Neuronal stem cell (in vitro differentiated cells): ENCODE measurements around the gene MPIG6B. TPM values are rescaled to one million over a fixed set of nuclear protein-coding genes. Genes with fewer than 3 reads are reported as not detected.

ENCODE experiments used
- DNase-seq: peaks from one replicate; pipeline ENCODE4 v3.0.0-alpha.2; 2013; ENCODE audit warnings: low spot score
- H2AFZ ChIP-seq: one replicate; pipeline ENCODE4 v1.6.1; 2013; ENCODE audit warnings: mild to moderate bottlenecking, low read length, inconsistent platforms
- H2AK5ac ChIP-seq: 2 replicates; pipeline ENCODE4 v1.6.1; 2013; ENCODE audit warnings: low read depth, mild to moderate bottlenecking, inconsistent platforms, low read length, moderate library complexity, mixed read lengths
- H2BK120ac ChIP-seq: 2 replicates; pipeline ENCODE4 v1.6.1; 2013; ENCODE audit warnings: low read depth, mild to moderate bottlenecking, inconsistent platforms, low read length, moderate library complexity, mixed read lengths
- H2BK12ac ChIP-seq: one replicate; pipeline ENCODE4 v1.6.1; 2013; ENCODE audit warnings: low read length, inconsistent platforms
- H2BK15ac ChIP-seq: 2 replicates; pipeline ENCODE4 v1.6.1; 2013; ENCODE audit warnings: mild to moderate bottlenecking, low read length, inconsistent platforms, mixed read lengths
- H2BK5ac ChIP-seq: one replicate; pipeline ENCODE4 v1.6.1; 2013; ENCODE audit warnings: inconsistent platforms, mild to moderate bottlenecking, low read length, moderate library complexity
- H3K14ac ChIP-seq: one replicate; pipeline ENCODE4 v1.6.1; 2013; ENCODE audit warnings: low read length, inconsistent platforms
- H3K18ac ChIP-seq: 2 replicates; pipeline ENCODE4 v1.6.1; 2013; ENCODE audit warnings: low read length, inconsistent platforms
- H3K23ac ChIP-seq: 2 replicates; pipeline ENCODE4 v1.6.1; 2013; ENCODE audit warnings: low read depth, mild to moderate bottlenecking, mixed read lengths, low read length, inconsistent platforms; ENCODE audit not compliant: poor library complexity
- H3K27ac ChIP-seq: replicated peaks from 3 replicates; pipeline ENCODE4 v1.5.1; 2013; ENCODE audit warnings: low read length, inconsistent platforms
- H3K27me3 ChIP-seq, 3 experiments: 2 replicates each; pipeline ENCODE4 v1.6.1; 2013; ENCODE audit warnings: low read length in 3 of 3, mild to moderate bottlenecking in 2 of 3, inconsistent platforms in 1 of 3, low read depth in 1 of 3, mixed read lengths in 1 of 3, moderate library complexity in 1 of 3; ENCODE audit not compliant: control insufficient read depth in 3 of 3, insufficient read depth in 3 of 3
- H3K36me3 ChIP-seq, 2 donors: replicated peaks in 1 of 2; 2 replicates each; pipeline ENCODE4 v1.6.1; 2013; ENCODE audit warnings: low read length in 2 of 2; ENCODE audit not compliant: control insufficient read depth in 2 of 2, insufficient read depth in 2 of 2
- H3K4ac ChIP-seq: 2 replicates; pipeline ENCODE4 v1.6.1; 2013; ENCODE audit warnings: inconsistent platforms, mild to moderate bottlenecking, low read length, moderate library complexity
- H3K4me1 ChIP-seq, 2 donors: 1 replicate in 1 of 2; 2 replicates in 1 of 2; pipeline ENCODE4 v1.6.1; 2013; ENCODE audit warnings: low read length in 2 of 2, low read depth in 1 of 2; ENCODE audit not compliant: control insufficient read depth in 2 of 2, insufficient read depth in 1 of 2
- H3K4me2 ChIP-seq: one replicate; pipeline ENCODE4 v1.6.1; 2013; ENCODE audit warnings: mild to moderate bottlenecking, low read length, inconsistent platforms; ENCODE audit not compliant: insufficient read depth, poor library complexity, severe bottlenecking
- H3K4me3 ChIP-seq, 2 donors: 2 replicates each; pipeline ENCODE4 v1.5.1; 2013; ENCODE audit warnings: low read length in 2 of 2, mild to moderate bottlenecking in 2 of 2, inconsistent platforms in 1 of 2, moderate library complexity in 1 of 2
- H3K79me1 ChIP-seq: one replicate; pipeline ENCODE4 v1.6.1; 2013; ENCODE audit warnings: low read depth, mild to moderate bottlenecking, inconsistent platforms, low read length, moderate library complexity
- H3K9ac ChIP-seq: one replicate; pipeline ENCODE4 v1.6.1; 2013; ENCODE audit warnings: mild to moderate bottlenecking, low read depth, low read length, inconsistent platforms; ENCODE audit not compliant: poor library complexity
- H3K9me3 ChIP-seq, 2 donors: replicated peaks in 1 of 2; 2 replicates each; pipeline versions ENCODE3 to v1.6.1; 2013; ENCODE audit warnings: low read length in 2 of 2, mild to moderate bottlenecking in 2 of 2, inconsistent platforms in 1 of 2, low read depth in 1 of 2, mixed read lengths in 1 of 2, moderate library complexity in 1 of 2; ENCODE audit not compliant: control insufficient read depth in 2 of 2, insufficient read depth in 1 of 2
- H4K8ac ChIP-seq: one replicate; pipeline ENCODE4 v1.6.1; 2013; ENCODE audit warnings: low read depth, mild to moderate bottlenecking, inconsistent platforms, low read length, moderate library complexity
- H4K91ac ChIP-seq: one replicate; pipeline ENCODE4 v1.6.1; 2013; ENCODE audit warnings: low read length, low read depth, mild to moderate bottlenecking, inconsistent platforms; ENCODE audit not compliant: poor library complexity
- WGBS, 2 donors: extraction: QIAGEN DNeasy Blood & Tissue Kit; methylation state at CpG; one replicate each; pipeline ENCODE4 v1.1.7; 2013; ENCODE audit warnings: missing lambda C conversion rate in 2 of 2, mixed read lengths in 1 of 2; ENCODE audit not compliant: insufficient read length in 2 of 2, insufficient replicate concordance in 1 of 2; ENCODE audit errors: extremely low coverage in 2 of 2; 5-methylcytosine and 5-hydroxymethylcytosine counted together
- small RNA-seq: library from polyadenylated mRNA; stranded (forward); fragments of <200 nt; extraction: miRNeasy Mini kit (QIAGEN cat#:217004); gene quantifications from one replicate; pipeline ENCODE3, GENCODE V24; 2013; ENCODE audit not compliant: insufficient read depth

MPIG6B gene

GRCh38 chr6:31775184-31775583 lies 52.0 kb downstream of the MPIG6B start:
- H3K14ac ChIP-seq = no peak overlapping the region
- no peak overlapping the region for H2AFZ ChIP-seq
- no peak overlapping the region for H3K23ac ChIP-seq
- no peak overlapping the region for H3K4me3 ChIP-seq
- DNase-seq = no peak
- no peak overlapping the region for H2BK12ac ChIP-seq
- no peak overlapping the region for H2BK5ac ChIP-seq
- H3K18ac ChIP-seq = peak overlapping the region; percentile 60
- H3K36me3 ChIP-seq = peaks cover 16 to 28% of the 10 kb centered on the region in 2 donors
- H3K9me3 ChIP-seq = no peaks in the 10 kb centered on the region
- H3K9ac ChIP-seq = no peak overlapping the region
- no peak overlapping the region for H2AK5ac ChIP-seq
- H3K4me1 ChIP-seq = peaks cover 4 to 8% of the 10 kb centered on the region in 2 donors
- H4K91ac ChIP-seq = no peak overlapping the region
- no peak overlapping the region for H2BK120ac ChIP-seq
- H2BK15ac ChIP-seq = no peak overlapping the region
- H3K27ac ChIP-seq = no peak overlapping the region
- no peak overlapping the region for H4K8ac ChIP-seq
- no CpG with 5 or more reads among the region's 4 CpGs for WGBS, 2 donors
- H3K4me2 ChIP-seq = no peak overlapping the region
- H3K79me1 ChIP-seq = no peaks in the 10 kb centered on the region
- no peaks in the 10 kb centered on the region for H3K27me3 ChIP-seq
- no peak overlapping the region for H3K4ac ChIP-seq

GRCh38 chr6:31775633-31776484 lies 52.7 kb downstream of the MPIG6B start:
- no peak for DNase-seq
- Histone ChIP-seq H4K91ac (no peak overlapping the region), H3K27me3 (no peaks in the 10 kb centered on the region), H2AFZ (no peak overlapping the region), H3K36me3 (peaks cover 23 to 35% of the 10 kb centered on the region in 2 donors), H2BK12ac (no peak overlapping the region), H2AK5ac (peak overlapping the region; percentile 71), H3K9ac (peak overlapping the region; percentile 72), H4K8ac (no peak overlapping the region), H3K14ac (peak overlapping the region; percentile 47), H3K23ac (peak overlapping the region; percentile 93), H3K27ac (no peak overlapping the region), H2BK120ac (no peak overlapping the region), H3K4ac (no peak overlapping the region), H2BK5ac (no peak overlapping the region), H3K4me1 (peaks cover 4 to 8% of the 10 kb centered on the region in 2 donors), H3K9me3 (no peaks in the 10 kb centered on the region), H3K4me2 (no peak overlapping the region), H2BK15ac (peak overlapping the region; percentile 86), H3K79me1 (no peaks in the 10 kb centered on the region), H3K4me3 (no peak overlapping the region), H3K18ac (no peak overlapping the region)
- no CpG with 5 or more reads among the region's 32 CpGs for WGBS, 2 donors

Small RNA genes lying within 50 kb of the gene (small RNA-seq; reads per million reads assigned to genes)
- not detected for gene LY6G6D
- gene MIR4646 = 2.0 reads per million
- gene MSH5-SAPCD1 = not detected
- not detected for gene RNU6-850P
- not detected for gene SAPCD1
